NCI-H460 (cell line): ENCODE results near the gene RPS19BP1. TPM values are rescaled to one million over a fixed set of nuclear protein-coding genes. Genes with fewer than 3 reads are reported as not detected.
A peak's percentile ranks its signal among the peaks of the same experiment; 100 is the strongest.
"Not testable (repeated sequence)": the region's sequence is repeated elsewhere in the genome, so short reads cannot be mapped to it uniquely, and the experiment has no call there.

Experiments used
- DNase-seq: peaks from one replicate; pipeline ENCODE4 v3.0.0-alpha.2; 2016; ENCODE audit warnings: low read depth; ENCODE audit errors: extremely low read depth
- total RNA-seq: library from RNA; depleted of rRNA; stranded (reverse); fragments of >200 nt; shearing (Covaris generic); gene quantifications from 2 replicates; pipeline ENCODE4 v1.2.3, GENCODE V29; 2014

RPS19BP1 gene
- total RNA-seq, 1 experiment from 2014 or later: 80.2 TPM

GRCh38 chr22:39529487-39529851 is 3.1 kb downstream of the RPS19BP1 start:
- DNase-seq: no peak

GRCh38 chr22:39528681-39529486 is 3.7 kb downstream of the RPS19BP1 start:
- peak; percentile 74 for DNase-seq

DNA sequence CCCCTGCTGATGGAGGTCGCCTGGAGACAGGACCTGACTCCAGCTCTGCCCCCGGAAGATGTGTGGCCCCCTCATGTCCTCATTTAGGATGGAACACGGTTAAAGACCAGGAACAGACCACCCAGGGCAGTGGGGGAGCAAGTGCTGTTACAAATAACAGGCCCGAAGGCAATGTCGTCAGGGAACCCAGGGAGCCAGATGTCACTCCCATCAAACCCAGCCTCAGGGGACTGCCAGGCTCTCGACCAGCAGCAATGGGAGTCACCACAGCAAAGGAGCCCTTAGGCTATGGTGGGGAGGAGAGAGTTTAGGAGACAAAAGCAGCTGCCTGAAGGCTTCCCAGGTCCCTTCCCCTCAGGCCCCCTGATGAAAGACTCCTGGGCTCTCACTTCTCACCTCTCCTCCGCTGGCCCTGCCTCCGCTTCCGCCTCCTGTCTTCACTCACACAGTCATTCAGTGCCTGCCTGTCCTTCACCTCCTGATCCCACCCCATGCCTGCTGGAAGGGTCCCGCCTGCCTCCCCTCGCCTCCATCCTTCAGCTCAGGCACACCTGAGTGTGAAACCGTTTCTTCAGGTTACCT is 4.4 kb downstream of the RPS19BP1 start:
- DNase-seq: no peak

DNA sequence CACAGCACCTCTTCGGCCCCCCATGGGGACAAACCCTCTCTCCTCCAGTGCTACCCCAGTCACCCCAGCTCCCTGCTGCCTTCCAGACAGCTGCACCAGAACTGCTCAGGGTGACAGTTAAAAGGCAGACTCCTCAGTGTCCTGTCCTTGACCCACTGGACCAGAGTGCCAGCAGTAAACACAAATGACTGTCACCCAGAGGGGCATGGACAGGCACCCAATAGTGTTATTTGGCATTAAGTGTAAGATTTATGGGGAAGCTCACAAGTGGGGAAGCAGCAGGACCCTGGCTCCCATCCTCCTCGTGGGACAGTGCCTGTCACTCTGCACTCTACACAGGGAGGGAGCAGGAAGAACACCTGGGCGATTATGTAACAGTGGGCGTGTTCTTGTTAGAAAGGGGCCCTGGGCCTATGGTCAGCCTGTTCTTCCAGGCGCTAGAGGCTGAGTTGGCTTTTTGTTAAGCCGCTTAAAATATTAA is 5.0 kb downstream of the RPS19BP1 start:
- no peak for DNase-seq

- no peak for DNase-seq
Measured at GRCh38 chr22:39526736-39527171, 5.8 kb downstream of the RPS19BP1 start.

GRCh38 chr22:39525658-39525975 is 6.9 kb downstream of the RPS19BP1 start:
- DNase-seq: no peak

- no peak for DNase-seq
Measured at GRCh38 chr22:39524753-39525657, 7.5 kb downstream of the RPS19BP1 start.

DNA sequence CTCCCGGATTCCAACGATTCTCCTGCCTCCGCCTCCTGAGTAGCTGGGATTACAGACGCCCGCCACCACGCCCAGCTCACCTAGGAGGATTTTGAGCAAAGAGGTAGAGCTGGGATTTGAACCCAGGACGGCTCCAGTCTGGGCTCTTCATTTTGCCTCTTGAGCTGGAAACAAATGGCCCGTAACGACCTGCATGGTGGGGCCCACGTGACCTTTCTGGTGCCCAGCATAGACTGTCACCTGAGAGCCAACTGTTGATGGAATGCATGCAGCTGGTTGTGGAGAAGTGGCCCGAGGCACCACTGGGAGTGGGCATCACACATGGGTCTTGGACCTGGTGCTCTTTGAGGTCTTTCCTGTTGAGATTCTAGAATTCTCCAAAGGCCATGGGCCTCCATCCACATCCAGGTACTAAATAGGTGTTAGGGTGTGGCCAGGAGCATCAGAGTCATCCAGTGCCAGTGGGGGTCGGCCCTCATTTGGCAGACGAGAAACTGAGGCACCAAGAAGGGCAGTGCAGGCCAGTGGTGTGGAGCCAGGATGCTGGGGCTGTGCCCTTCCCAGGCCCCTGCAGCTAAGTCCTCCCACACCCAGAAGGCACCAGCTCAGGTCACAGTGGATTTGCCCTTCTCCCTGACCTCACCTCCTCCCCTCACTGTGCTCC is 8.3 kb downstream of the RPS19BP1 start:
- DNase-seq: no peak

- peak; percentile 43 for DNase-seq
Measured at GRCh38 chr22:39522567-39523300, 9.8 kb downstream of the RPS19BP1 start.

DNA sequence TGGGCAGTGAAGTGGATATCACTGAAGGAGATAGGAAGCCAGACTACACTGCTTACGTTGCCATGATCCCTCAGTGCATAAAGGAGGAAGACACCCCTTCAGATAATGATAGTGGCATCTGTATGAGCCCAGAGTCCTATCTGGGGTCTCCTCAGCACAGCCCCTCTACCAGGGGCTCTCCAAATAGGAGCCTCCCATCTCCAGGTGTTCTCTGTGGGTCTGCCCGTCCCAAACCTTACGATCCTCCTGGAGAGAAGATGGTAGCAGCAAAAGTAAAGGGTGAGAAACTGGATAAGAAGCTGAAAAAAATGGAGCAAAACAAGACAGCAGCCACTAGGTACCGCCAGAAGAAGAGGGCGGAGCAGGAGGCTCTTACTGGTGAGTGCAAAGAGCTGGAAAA is 10.5 kb downstream of the RPS19BP1 start:
- DNase-seq: not testable (repeated sequence)

DNA sequence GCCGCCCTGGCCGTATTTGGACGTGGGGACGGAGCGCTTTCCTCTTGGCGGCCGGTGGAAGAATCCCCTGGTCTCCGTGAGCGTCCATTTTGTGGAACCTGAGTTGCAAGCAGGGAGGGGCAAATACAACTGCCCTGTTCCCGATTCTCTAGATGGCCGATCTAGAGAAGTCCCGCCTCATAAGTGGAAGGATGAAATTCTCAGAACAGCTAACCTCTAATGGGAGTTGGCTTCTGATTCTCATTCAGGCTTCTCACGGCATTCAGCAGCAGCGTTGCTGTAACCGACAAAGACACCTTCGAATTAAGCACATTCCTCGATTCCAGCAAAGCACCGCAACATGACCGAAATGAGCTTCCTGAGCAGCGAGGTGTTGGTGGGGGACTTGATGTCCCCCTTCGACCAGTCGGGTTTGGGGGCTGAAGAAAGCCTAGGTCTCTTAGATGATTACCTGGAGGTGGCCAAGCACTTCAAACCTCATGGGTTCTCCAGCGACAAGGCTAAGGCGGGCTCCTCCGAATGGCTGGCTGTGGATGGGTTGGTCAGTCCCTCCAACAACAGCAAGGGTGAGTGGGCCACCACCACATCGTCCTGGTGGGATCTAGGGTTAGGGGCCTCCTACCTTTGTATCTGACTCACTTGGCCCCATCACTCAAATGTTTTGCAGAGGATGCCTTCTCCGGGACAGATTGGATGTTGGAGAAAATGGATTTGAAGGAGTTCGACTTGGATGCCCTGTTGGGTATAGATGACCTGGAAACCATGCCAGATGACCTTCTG is 11.3 kb downstream of the RPS19BP1 start:
- peak; percentile 46 for DNase-seq

DNA sequence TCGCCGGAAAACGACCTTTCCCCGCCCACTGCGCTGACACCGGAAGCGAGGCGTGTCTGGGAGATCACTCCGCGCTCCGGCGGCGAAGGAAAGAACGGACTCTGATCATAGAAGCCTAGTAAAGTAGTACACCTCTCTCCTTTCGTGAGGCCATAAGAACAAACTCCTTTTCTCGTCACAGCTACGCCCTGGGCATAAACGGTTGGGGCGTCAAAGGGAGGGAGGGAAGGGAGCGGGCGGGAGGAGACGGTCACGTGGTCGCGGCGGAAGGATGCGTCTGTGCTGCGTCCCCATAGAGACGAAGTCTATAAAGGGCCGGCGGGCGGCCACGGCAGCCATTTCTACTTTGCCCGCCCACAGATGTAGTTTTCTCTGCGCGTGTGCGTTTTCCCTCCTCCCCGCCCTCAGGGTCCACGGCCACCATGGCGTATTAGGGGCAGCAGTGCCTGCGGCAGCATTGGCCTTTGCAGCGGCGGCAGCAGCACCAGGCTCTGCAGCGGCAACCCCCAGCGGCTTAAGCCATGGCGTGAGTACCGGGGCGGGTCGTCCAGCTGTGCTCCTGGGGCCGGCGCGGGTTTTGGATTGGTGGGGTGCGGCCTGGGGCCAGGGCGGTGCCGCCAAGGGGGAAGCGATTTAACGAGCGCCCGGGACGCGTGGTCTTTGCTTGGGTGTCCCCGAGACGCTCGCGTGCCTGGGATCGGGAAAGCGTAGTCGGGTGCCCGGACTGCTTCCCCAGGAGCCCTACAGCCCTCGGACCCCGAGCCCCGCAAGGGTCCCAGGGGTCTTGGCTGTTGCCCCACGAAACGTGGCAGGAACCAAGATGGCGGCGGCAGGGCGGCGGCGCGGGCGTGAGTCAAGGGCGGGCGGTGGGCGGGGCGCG is 12.1 kb downstream of the RPS19BP1 start, which contains the start of gene ATF4:
Gene ATF4 (plus strand): TSS at position 337 of the 880 bp plus-strand sequence. CDS start 884 bp downstream, outside the sequence.
- no peak for DNase-seq

DNA sequence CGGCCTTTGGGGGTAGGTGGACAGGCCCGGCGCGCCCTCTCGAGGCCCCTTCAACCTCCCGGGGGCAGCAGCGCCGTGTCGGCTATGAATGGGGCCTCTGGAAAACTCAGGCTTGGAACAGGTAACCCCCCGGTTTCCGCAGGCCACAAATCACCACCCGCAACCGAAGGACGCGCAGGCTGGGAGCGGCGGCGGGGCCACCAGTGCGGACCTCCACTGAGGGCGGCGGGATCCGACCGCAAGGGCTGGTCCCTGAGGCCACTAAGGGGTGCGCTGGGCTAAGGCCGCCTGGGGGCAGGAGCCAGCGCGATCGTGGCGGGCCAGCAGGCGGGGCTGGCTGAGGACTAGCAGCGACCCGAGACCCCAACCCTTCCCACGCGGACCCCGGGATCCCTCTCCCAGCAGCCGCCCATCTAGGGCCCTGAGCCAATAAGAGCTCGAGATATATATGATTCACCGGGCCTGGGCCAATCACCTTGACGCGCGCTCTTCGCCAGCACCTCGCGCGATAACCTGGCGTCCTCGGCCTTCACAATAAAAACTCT is 12.8 kb downstream of the RPS19BP1 start:
- DNase-seq: peak; percentile 96

DNA sequence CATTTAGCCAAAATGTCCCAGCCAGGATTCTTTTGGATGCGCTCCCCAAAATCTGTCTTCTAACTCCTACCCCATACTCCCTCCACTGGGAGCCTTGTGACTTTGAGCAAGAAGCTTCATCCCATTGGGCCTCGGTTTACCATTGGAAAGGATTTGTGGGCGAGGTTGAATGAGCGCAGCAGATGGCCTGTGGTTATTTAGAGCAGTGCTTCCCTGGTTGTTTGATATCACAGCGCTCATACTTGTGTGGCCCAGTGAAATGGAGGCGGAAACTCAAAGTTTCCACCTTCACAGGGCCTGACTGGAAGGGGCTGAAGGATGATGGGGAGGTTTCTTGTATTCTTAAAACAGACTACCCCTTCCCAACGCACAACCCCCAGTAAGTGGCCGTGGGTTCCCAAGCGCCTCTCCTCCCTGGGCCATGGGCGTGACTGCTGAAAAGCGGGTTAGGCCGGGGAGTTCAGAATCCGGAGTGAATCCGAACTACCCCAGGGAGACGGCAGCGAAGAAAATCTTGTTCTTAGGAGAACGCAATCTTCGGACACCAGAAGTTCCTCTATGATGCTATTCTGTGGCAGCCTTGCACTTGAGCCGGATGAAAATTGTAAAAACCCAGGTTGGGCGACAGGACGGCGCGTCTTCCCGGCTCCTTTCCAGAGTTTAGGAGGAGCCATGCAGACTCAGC is 13.4 kb downstream of the RPS19BP1 start:
- DNase-seq: no peak

GRCh38 chr22:39518144-39518786 is 14.3 kb downstream of the RPS19BP1 start:
- DNase-seq: no peak

GRCh38 chr22:39517470-39517869 is 15.1 kb downstream of the RPS19BP1 start:
- no peak for DNase-seq
